ENCODE results near the gene MAPK4. TPM values are rescaled to one million over a fixed set of nuclear protein-coding genes. Genes with fewer than 3 reads are reported as not detected.

Gene MAPK4
- total RNA-seq, 1 donor from 2014 or later, result 7.0 TPM

- H3K4me3 ChIP-seq, result no peak overlapping the region
Measured at GRCh38 chr18:50614838-50615237, 55.0 kb downstream of the MAPK4 start.

GRCh38 chr18:50616484-50617048 lies 56.7 kb downstream of the MAPK4 start:
- ATAC-seq (no peak), DNase-seq (no peak)
- H3K27me3 ChIP-seq, result no peaks in the 10 kb centered on the region
- H3K9me3 ChIP-seq, result no peaks in the 10 kb centered on the region
- TF ChIP-seq, protein P1, sequence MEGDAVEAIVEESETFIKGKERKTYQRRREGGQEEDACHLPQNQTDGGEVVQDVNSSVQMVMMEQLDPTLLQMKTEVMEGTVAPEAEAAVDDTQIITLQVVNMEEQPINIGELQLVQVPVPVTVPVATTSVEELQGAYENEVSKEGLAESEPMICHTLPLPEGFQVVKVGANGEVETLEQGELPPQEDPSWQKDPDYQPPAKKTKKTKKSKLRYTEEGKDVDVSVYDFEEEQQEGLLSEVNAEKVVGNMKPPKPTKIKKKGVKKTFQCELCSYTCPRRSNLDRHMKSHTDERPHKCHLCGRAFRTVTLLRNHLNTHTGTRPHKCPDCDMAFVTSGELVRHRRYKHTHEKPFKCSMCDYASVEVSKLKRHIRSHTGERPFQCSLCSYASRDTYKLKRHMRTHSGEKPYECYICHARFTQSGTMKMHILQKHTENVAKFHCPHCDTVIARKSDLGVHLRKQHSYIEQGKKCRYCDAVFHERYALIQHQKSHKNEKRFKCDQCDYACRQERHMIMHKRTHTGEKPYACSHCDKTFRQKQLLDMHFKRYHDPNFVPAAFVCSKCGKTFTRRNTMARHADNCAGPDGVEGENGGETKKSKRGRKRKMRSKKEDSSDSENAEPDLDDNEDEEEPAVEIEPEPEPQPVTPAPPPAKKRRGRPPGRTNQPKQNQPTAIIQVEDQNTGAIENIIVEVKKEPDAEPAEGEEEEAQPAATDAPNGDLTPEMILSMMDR (IDR thresholded peaks at IDR 0.05), result no peak
- no peak overlapping the region for H3K4me3 ChIP-seq
- H3K27ac ChIP-seq, result no peak overlapping the region
- H3K4me1 ChIP-seq, result peaks cover 6% of the 10 kb centered on the region
- H3K36me3 ChIP-seq, result no peaks in the 10 kb centered on the region
- intact Hi-C loops (cut with DNase I), result no loop called here

More at GRCh38 chr18:50614838-50615237, 55.0 kb downstream of the MAPK4 start:
- no peaks in the 10 kb centered on the region for H3K36me3 ChIP-seq
- TF ChIP-seq, protein P1 (IDR thresholded peaks at IDR 0.05), result no peak
- intact Hi-C loops (cut with DNase I), result no loop called here
- peak; percentile 89 for ATAC-seq
- DNase-seq, result peak; percentile 70
- H3K27me3 ChIP-seq, result no peaks in the 10 kb centered on the region
- H3K27ac ChIP-seq, result no peak overlapping the region
- no peaks in the 10 kb centered on the region for H3K9me3 ChIP-seq
- peaks cover 6% of the 10 kb centered on the region for H3K4me1 ChIP-seq

GRCh38 chr18:50619861-50620275 lies 60.0 kb downstream of the MAPK4 start:
- no peak overlapping the region for H3K4me3 ChIP-seq
- no peaks in the 10 kb centered on the region for H3K9me3 ChIP-seq
- no peaks in the 10 kb centered on the region for H3K36me3 ChIP-seq
- no peaks in the 10 kb centered on the region for H3K27me3 ChIP-seq
- TF ChIP-seq, protein P1 (IDR thresholded peaks at IDR 0.05), result no peak
- intact Hi-C loops (cut with DNase I), result no loop called here
- DNase-seq (no peak), ATAC-seq (peak; percentile 36)
- H3K27ac ChIP-seq, result no peak overlapping the region
- H3K4me1 ChIP-seq, result peaks cover 6% of the 10 kb centered on the region

GRCh38 chr18:50620319-50620718 lies 60.4 kb downstream of the MAPK4 start:
- Histone ChIP-seq H3K4me1 (peaks cover 1% of the 10 kb centered on the region), H3K9me3 (no peaks in the 10 kb centered on the region), H3K27ac (no peak overlapping the region), H3K27me3 (no peaks in the 10 kb centered on the region), H3K4me3 (no peak overlapping the region), H3K36me3 (no peaks in the 10 kb centered on the region)
- DNase-seq (no peak), ATAC-seq (no peak)
- TF ChIP-seq, protein P1 (IDR thresholded peaks at IDR 0.05), result no peak
- intact Hi-C loops (cut with DNase I), result no loop called here

DNA sequence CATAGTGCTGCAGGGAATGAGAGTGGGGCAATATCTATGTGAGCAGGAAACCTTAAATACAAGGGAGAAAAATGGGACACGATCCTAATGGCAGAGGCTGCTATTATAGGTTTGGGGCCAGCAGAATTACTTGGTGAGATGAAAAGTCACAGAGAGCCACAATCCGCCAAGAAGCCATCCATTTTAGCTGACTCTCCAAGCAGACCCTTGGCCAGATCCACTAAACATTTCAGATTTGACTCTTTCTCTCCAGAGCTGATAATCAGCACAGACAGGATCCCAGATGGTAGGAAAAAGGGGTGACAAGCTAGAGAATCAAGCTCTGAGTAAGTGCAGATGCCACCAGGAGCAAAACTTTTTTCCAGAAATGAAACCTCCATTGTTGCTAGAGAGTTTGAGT lies 61.5 kb downstream of the MAPK4 start:
- TF ChIP-seq, protein P1 (IDR thresholded peaks at IDR 0.05), result no peak
- Histone ChIP-seq H3K4me3 (no peak overlapping the region), H3K4me1 (no peaks in the 10 kb centered on the region), H3K9me3 (no peaks in the 10 kb centered on the region), H3K27me3 (no peaks in the 10 kb centered on the region), H3K36me3 (no peaks in the 10 kb centered on the region), H3K27ac (no peak overlapping the region)
- no peak for ATAC-seq
- intact Hi-C loops (cut with DNase I), result no loop called here
- DNase-seq, result no peak

GRCh38 chr18:50622320-50622719 lies 62.4 kb downstream of the MAPK4 start:
- intact Hi-C loops (cut with DNase I), result no loop called here
- DNase-seq, result no peak
- TF ChIP-seq, protein P1 (IDR thresholded peaks at IDR 0.05), result no peak

More at GRCh38 chr18:50622320-50622719, 62.4 kb downstream of the MAPK4 start:
- Histone ChIP-seq H3K27me3 (no peaks in the 10 kb centered on the region), H3K27ac (no peak overlapping the region), H3K4me3 (no peak overlapping the region), H3K36me3 (no peaks in the 10 kb centered on the region), H3K4me1 (no peaks in the 10 kb centered on the region), H3K9me3 (no peaks in the 10 kb centered on the region)
- no peak for ATAC-seq

Measured in upper lobe of right lung (tissue), 1 donor.